Neural cell (in vitro differentiated cells): ENCODE results near the gene HDAC9. TPM values are rescaled to one million over a fixed set of nuclear protein-coding genes. Genes with fewer than 3 reads are reported as not detected.

Experiments used
- H2AFZ ChIP-seq: fragments of 200-600, 300-800 bp; sonication (generic), shearing (Covaris generic); 2 replicates; pipeline ENCODE4 v1.6.0; 2014; ENCODE audit warnings: low read depth, mild to moderate bottlenecking, antibody characterized with exemption, low read length, moderate library complexity
- H3F3A ChIP-seq: fragments of 200-600 bp; shearing (Covaris generic); 2 replicates; pipeline ENCODE4 v1.6.1; 2016; ENCODE audit warnings: mild to moderate bottlenecking, moderate library complexity, mixed read lengths, antibody characterized with exemption, low read length; ENCODE audit not compliant: insufficient read depth, poor library complexity, severe bottlenecking
- H3K27ac ChIP-seq: fragments of 200-600, 300-800 bp; sonication (generic), shearing (Covaris generic); 2 replicates; pipeline ENCODE4 v1.5.1; 2014; ENCODE audit warnings: mild to moderate bottlenecking, low read length, moderate library complexity
- H3K27me3 ChIP-seq: fragments of 300-800, 200-600 bp; sonication (generic), shearing (Covaris generic); 2 replicates; pipeline ENCODE4 v1.6.0; 2014; ENCODE audit warnings: mild to moderate bottlenecking, low read depth, low read length, moderate library complexity; ENCODE audit not compliant: insufficient read depth
- H3K36me3 ChIP-seq: fragments of 300-800, 200-600 bp; sonication (generic), shearing (Covaris generic); 2 replicates; pipeline ENCODE4 v1.5.1; 2014; ENCODE audit warnings: mild to moderate bottlenecking, antibody characterized with exemption, low read length, moderate library complexity; ENCODE audit not compliant: insufficient read depth
- H3K4me2 ChIP-seq: fragments of 300-800, 200-600 bp; sonication (generic), shearing (Covaris generic); 2 replicates; pipeline ENCODE4 v1.6.0; 2014; ENCODE audit warnings: mild to moderate bottlenecking, low read length
- H3K4me3 ChIP-seq: fragments of 300-800, 200-600 bp; sonication (generic), shearing (Covaris generic); 2 replicates; pipeline ENCODE4 v1.5.1; 2014; ENCODE audit warnings: mild to moderate bottlenecking, low read length, moderate library complexity
- H3K79me2 ChIP-seq: fragments of 200-600 bp; shearing (Covaris generic); replicated peaks from 2 replicates; pipeline ENCODE4 v1.6.0; 2014; ENCODE audit warnings: mild to moderate bottlenecking, low read length, moderate library complexity; ENCODE audit not compliant: insufficient read depth
- H3K9ac ChIP-seq: fragments of 300-800, 200-600 bp; sonication (generic), shearing (Covaris generic); 2 replicates; pipeline ENCODE4 v1.6.1; 2016; ENCODE audit warnings: mild to moderate bottlenecking, low read length, mixed read lengths
- H3K9me2 ChIP-seq: fragments of 200-600 bp; shearing (Covaris generic); 2 replicates; pipeline ENCODE4 v1.6.1; 2016; ENCODE audit warnings: mild to moderate bottlenecking, low read length, mixed read lengths; ENCODE audit not compliant: insufficient read depth
- H3K9me3 ChIP-seq: fragments of 200-600, 300-800 bp; sonication (generic), shearing (Covaris generic); 2 replicates; pipeline ENCODE4 v1.6.1; 2016; ENCODE audit warnings: mild to moderate bottlenecking, mixed run types, low read length, moderate library complexity, mixed read lengths
- H4K20me1 ChIP-seq: fragments of 200-600 bp; shearing (Covaris generic); 2 replicates; pipeline ENCODE4 v1.6.1; 2016; ENCODE audit warnings: mild to moderate bottlenecking, mixed run types; ENCODE audit not compliant: insufficient read depth
- EP300 ChIP-seq: fragments of 450-650 bp; conservative IDR thresholded peaks from 2 replicates; pipeline ENCODE4 v1.6.1; 2014; ENCODE audit warnings: antibody characterized with exemption, mild to moderate bottlenecking, moderate library complexity; ENCODE audit not compliant: poor library complexity, severe bottlenecking
- EZH2 ChIP-seq: fragments of 200-600, 300-800 bp; shearing (Covaris generic), sonication (generic); IDR thresholded peaks from 2 replicates; pipeline ENCODE4 v1.6.1; 2014; ENCODE audit warnings: antibody characterized with exemption, low read length, borderline replicate concordance, mild to moderate bottlenecking; ENCODE audit not compliant: insufficient read depth, poor library complexity, severe bottlenecking
- MXI1 ChIP-seq: fragments of 450-650 bp; conservative IDR thresholded peaks from 2 replicates; pipeline ENCODE4 v1.6.1; 2014; ENCODE audit warnings: antibody characterized with exemption, mild to moderate bottlenecking; ENCODE audit not compliant: poor library complexity, severe bottlenecking
- POLR2AphosphoS5 ChIP-seq: IDR thresholded peaks from 2 replicates; pipeline ENCODE4 v1.6.1; 2012
- RAD21 ChIP-seq: fragments of 450-650 bp; conservative IDR thresholded peaks from 2 replicates; pipeline ENCODE4 v1.6.1; 2014; ENCODE audit warnings: antibody characterized with exemption, mild to moderate bottlenecking, moderate library complexity
- SMC3 ChIP-seq: fragments of 450-650 bp; conservative IDR thresholded peaks from 2 replicates; pipeline ENCODE4 v1.6.1; 2014; ENCODE audit warnings: antibody characterized with exemption, mild to moderate bottlenecking, moderate library complexity; ENCODE audit not compliant: poor library complexity
- TAF1 ChIP-seq: IDR thresholded peaks from 2 replicates; pipeline ENCODE4 v1.6.1; 2012; ENCODE audit warnings: low read depth
- polyA plus RNA-seq: library from polyadenylated mRNA; depleted of rRNA; stranded (reverse); fragments of >200 nt; gene quantifications from 2 replicates; pipeline ENCODE4 v1.2.3, GENCODE V29; 2014
- TF ChIP-seq, protein P1 (sequence below): fragments of 450-650 bp; IDR thresholded peaks from 2 replicates; pipeline ENCODE4 v1.5.1; 2014; ENCODE audit warnings: antibody characterized with exemption, mild to moderate bottlenecking, moderate library complexity; ENCODE audit not compliant: poor library complexity, severe bottlenecking
- TF ChIP-seq, protein P2 (sequence below): IDR thresholded peaks from 2 replicates; pipeline ENCODE4 v1.6.1; 2012; ENCODE audit warnings: borderline replicate concordance

HDAC9 gene
- polyA plus RNA-seq, 1 donor from 2014 or later = 15.9 TPM

DNA sequence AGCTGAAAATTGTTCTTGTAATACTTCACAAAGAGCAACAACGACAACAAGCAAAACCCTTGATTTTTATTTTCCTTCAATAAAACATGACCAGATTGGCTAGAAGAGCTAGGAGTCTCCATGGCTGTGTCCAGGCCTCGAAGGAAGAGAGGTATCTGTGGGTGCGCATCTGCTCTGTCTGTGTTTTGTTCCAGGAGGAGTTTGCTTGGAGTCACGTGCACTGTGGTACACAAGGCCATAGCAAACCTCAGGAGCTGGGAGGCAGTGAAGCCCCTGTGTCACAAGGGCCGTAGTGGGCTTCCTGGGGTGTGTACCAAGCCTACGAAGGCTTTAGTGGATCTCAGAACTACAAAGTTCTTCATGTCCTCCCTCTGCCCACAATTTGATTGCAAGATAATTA is 350.2 kb downstream of the HDAC9 start:
- no peak overlapping the region for H3K27ac ChIP-seq
- H3K9me3 ChIP-seq = no peaks in the 10 kb centered on the region
- no peaks in the 10 kb centered on the region for H3K27me3 ChIP-seq
- H3F3A ChIP-seq = no peaks in the 10 kb centered on the region
- no peaks in the 10 kb centered on the region for H3K9me2 ChIP-seq
- no peak overlapping the region for H3K4me3 ChIP-seq
- no peak overlapping the region for H3K9ac ChIP-seq
- H3K36me3 ChIP-seq = no peaks in the 10 kb centered on the region
- TF ChIP-seq POLR2AphosphoS5 = no peak
- no peak for TF ChIP-seq EP300
- TF ChIP-seq RAD21 = no peak
- TF ChIP-seq SMC3 = no peak
- no peak for TF ChIP-seq MXI1
- TF ChIP-seq TAF1 = no peak
- H2AFZ ChIP-seq = no peak overlapping the region
- no peaks in the 10 kb centered on the region for H4K20me1 ChIP-seq
- no peak overlapping the region for H3K4me2 ChIP-seq
- no peaks in the 10 kb centered on the region for H3K79me2 ChIP-seq

DNA sequence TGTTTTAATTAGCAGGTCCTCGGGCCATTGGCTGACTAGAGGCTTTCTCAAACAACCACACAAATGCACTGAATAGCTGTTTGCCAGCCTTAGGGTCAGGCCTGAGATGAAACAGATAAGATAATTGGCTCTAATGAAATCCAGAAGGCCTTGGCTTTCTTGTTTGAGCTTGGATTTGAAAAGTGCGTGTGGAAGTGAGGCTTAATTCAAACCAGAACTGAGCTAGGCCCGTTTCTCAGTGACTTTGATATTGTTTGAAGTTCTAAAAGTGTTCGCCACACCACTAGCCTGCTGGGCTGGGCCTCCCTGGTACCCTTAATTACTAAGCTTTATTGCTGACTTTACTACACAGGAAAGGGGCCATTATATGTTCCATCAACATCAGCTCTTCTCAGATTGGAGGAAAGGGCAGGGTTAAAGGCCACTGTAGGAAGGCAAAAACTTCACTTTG is 351.2 kb downstream of the HDAC9 start:
- Histone ChIP-seq H4K20me1 (no peaks in the 10 kb centered on the region), H3K4me2 (no peak overlapping the region), H3K9me2 (no peaks in the 10 kb centered on the region), H3F3A (no peaks in the 10 kb centered on the region), H3K9ac (no peak overlapping the region), H3K4me3 (no peak overlapping the region), H3K79me2 (no peaks in the 10 kb centered on the region), H2AFZ (no peak overlapping the region), H3K27ac (no peak overlapping the region), H3K36me3 (no peaks in the 10 kb centered on the region), H3K27me3 (no peaks in the 10 kb centered on the region), H3K9me3 (no peaks in the 10 kb centered on the region)
- TF ChIP-seq, protein P1, sequence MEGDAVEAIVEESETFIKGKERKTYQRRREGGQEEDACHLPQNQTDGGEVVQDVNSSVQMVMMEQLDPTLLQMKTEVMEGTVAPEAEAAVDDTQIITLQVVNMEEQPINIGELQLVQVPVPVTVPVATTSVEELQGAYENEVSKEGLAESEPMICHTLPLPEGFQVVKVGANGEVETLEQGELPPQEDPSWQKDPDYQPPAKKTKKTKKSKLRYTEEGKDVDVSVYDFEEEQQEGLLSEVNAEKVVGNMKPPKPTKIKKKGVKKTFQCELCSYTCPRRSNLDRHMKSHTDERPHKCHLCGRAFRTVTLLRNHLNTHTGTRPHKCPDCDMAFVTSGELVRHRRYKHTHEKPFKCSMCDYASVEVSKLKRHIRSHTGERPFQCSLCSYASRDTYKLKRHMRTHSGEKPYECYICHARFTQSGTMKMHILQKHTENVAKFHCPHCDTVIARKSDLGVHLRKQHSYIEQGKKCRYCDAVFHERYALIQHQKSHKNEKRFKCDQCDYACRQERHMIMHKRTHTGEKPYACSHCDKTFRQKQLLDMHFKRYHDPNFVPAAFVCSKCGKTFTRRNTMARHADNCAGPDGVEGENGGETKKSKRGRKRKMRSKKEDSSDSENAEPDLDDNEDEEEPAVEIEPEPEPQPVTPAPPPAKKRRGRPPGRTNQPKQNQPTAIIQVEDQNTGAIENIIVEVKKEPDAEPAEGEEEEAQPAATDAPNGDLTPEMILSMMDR = no peak
- TF ChIP-seq MXI1 (no peak), SMC3 (no peak), EZH2 (no peak), RAD21 (no peak)
- TF ChIP-seq, protein P2, sequence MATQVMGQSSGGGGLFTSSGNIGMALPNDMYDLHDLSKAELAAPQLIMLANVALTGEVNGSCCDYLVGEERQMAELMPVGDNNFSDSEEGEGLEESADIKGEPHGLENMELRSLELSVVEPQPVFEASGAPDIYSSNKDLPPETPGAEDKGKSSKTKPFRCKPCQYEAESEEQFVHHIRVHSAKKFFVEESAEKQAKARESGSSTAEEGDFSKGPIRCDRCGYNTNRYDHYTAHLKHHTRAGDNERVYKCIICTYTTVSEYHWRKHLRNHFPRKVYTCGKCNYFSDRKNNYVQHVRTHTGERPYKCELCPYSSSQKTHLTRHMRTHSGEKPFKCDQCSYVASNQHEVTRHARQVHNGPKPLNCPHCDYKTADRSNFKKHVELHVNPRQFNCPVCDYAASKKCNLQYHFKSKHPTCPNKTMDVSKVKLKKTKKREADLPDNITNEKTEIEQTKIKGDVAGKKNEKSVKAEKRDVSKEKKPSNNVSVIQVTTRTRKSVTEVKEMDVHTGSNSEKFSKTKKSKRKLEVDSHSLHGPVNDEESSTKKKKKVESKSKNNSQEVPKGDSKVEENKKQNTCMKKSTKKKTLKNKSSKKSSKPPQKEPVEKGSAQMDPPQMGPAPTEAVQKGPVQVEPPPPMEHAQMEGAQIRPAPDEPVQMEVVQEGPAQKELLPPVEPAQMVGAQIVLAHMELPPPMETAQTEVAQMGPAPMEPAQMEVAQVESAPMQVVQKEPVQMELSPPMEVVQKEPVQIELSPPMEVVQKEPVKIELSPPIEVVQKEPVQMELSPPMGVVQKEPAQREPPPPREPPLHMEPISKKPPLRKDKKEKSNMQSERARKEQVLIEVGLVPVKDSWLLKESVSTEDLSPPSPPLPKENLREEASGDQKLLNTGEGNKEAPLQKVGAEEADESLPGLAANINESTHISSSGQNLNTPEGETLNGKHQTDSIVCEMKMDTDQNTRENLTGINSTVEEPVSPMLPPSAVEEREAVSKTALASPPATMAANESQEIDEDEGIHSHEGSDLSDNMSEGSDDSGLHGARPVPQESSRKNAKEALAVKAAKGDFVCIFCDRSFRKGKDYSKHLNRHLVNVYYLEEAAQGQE = no peak

DNA sequence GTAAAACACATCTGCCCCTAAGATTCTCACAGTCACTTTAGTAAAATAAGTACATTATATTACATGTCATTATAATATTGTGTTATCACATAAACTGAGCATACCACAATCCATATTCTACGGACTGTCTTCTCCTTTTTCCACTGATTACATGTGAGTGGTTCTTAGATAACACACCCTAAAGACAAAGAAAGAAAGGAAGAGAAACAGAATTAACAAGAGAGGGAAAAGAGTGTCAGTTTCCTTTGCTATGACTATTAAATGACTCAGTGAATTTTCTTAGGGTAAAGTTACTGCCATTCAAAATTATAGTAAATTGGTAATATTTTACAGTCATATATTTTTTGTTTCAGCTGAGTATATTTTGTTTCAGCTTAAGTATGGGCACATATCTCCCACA is 353.6 kb downstream of the HDAC9 start:
- no peak overlapping the region for H3K4me3 ChIP-seq
- H3K9me2 ChIP-seq = no peaks in the 10 kb centered on the region
- no peak overlapping the region for H3K27ac ChIP-seq
- H3K9ac ChIP-seq = no peak overlapping the region
- no peak overlapping the region for H3K4me2 ChIP-seq
- no peaks in the 10 kb centered on the region for H3K27me3 ChIP-seq
- no peak overlapping the region for H2AFZ ChIP-seq
- no peaks in the 10 kb centered on the region for H3K9me3 ChIP-seq
- no peaks in the 10 kb centered on the region for H3K79me2 ChIP-seq
- TF ChIP-seq RAD21 (no peak), POLR2AphosphoS5 (no peak), MXI1 (no peak), EP300 (no peak), SMC3 (no peak), EZH2 (no peak), TAF1 (no peak)
- TF ChIP-seq, protein P1 = no peak
- TF ChIP-seq, protein P2 = no peak
- no peaks in the 10 kb centered on the region for H4K20me1 ChIP-seq
- no peaks in the 10 kb centered on the region for H3F3A ChIP-seq
- no peaks in the 10 kb centered on the region for H3K36me3 ChIP-seq
